HepG2 (cell line): ENCODE results near the gene A1CF. TPM values are rescaled to one million over a fixed set of nuclear protein-coding genes. Genes with fewer than 3 reads are reported as not detected.

ENCODE experiments used
- AGO1 ChIP-seq: fragments of 200-400 bp; formaldehyde crosslinking; IDR thresholded peaks from 2 replicates; pipeline ENCODE4 v1.6.1; 2017; ENCODE audit warnings: mild to moderate bottlenecking, low read depth, low read length, moderate library complexity; ENCODE audit not compliant: poor library complexity, severe bottlenecking
- ATRX ChIP-seq: sonication (generic); formaldehyde crosslinking; IDR thresholded peaks from 2 replicates; pipeline ENCODE4 v1.4.0; 2020; ENCODE audit warnings: missing genetic modification reagents, borderline replicate concordance
- CEBPB ChIP-seq: IDR thresholded peaks from 2 replicates; pipeline ENCODE4 v1.6.1; 2011; ENCODE audit warnings: low read depth, low read length, improper control_type of control experiment, borderline replicate concordance
- FOXK1 ChIP-seq: sonication (generic); formaldehyde crosslinking; IDR thresholded peaks from 2 replicates; pipeline ENCODE4 v1.4.0; 2020; ENCODE audit warnings: low read depth, missing genetic modification reagents, borderline replicate concordance
- HOMEZ ChIP-seq: IDR thresholded peaks from 2 replicates; pipeline ENCODE4 v1.6.1; 2016; ENCODE audit warnings: low read depth
- RFX1 ChIP-seq: fragments of 450-650 bp; IDR thresholded peaks from 2 replicates; pipeline ENCODE4 v1.6.1; 2017
- SALL2 ChIP-seq: sonication (generic); formaldehyde crosslinking; IDR thresholded peaks from 2 replicates; pipeline ENCODE4 v1.8.1; 2023; ENCODE audit warnings: mild to moderate bottlenecking, missing genetic modification reagents, inconsistent platforms
- THAP11 ChIP-seq: IDR thresholded peaks from 2 replicates; pipeline ENCODE4 v1.6.1; 2016; ENCODE audit warnings: missing biosample characterization, missing genetic modification reagents
- ZEB1 ChIP-seq: IDR thresholded peaks from 2 replicates; pipeline ENCODE4 v1.6.1; 2012; ENCODE audit warnings: mild to moderate bottlenecking, low read depth, inconsistent platforms; ENCODE audit not compliant: insufficient replicate concordance
- ZNF142 ChIP-seq: sonication (generic); formaldehyde crosslinking; IDR thresholded peaks from 2 replicates; pipeline ENCODE4 v1.4.0; 2020; ENCODE audit warnings: missing genetic modification reagents
- ZNF318 ChIP-seq: sonication (generic); formaldehyde crosslinking; IDR thresholded peaks from 2 replicates; pipeline ENCODE4 v1.4.0; 2020; ENCODE audit warnings: mild to moderate bottlenecking, missing genetic modification reagents
- polyA plus RNA-seq, 8 experiments: library from polyadenylated mRNA; depleted of rRNA in 3 of 8; stranded (reverse) in 7 of 8; unstranded in 1 of 8; fragments of >200 nt; fragmentation: Illumina TruSeq in 4 of 8; extraction: Trizol in 4 of 8; gene quantifications; 2 replicates each; pipeline versions ENCODE4 v1.2.1 to v1.2.3, GENCODE V29; 2011 to 2016; ENCODE audit warnings: low read depth in 4 of 8, missing spikeins in 1 of 8, mixed read lengths in 1 of 8; ENCODE audit not compliant: insufficient read depth in 1 of 8
- total RNA-seq, 5 experiments: library from RNA; depleted of rRNA; stranded (reverse); fragments of >200 nt; fragmentation: Illumina TruSeq; extraction: Trizol; gene quantifications; 2 replicates each; pipeline ENCODE4 v1.2.3, GENCODE V29; 2016; ENCODE audit warnings: low read depth in 1 of 5

A1CF gene
- total and polyA plus RNA-seq, 2 of the 13 experiments (the other 11 are each of a cell fraction or from before 2014, with no cell fraction given) = 56.1 to 58.1 TPM

- TF ChIP-seq ZNF318 (CRISPR knock-in tag) (no peak), RFX1 (peak; percentile 79), FOXK1 (CRISPR knock-in tag) (peak; percentile 85; the same call in 1 of the 2 replicates), CEBPB (peak; percentile 62; the same call in 1 of the 2 replicates), THAP11 (CRISPR knock-in tag) (0 out of 2 replicates have a peak, but pooled peaks have one; percentile 25), ZNF142 (CRISPR knock-in tag) (no peak), ZEB1 (no peak), AGO1 (no peak), HOMEZ (CRISPR knock-in tag) (peak; percentile 53; the same call in 1 of the 2 replicates), ATRX (no peak), SALL2 (CRISPR knock-in tag) (no peak)
These were observed 77.3 kb downstream of the A1CF start (continued) for GRCh38 chr10:50807851-50808776.
